A172 (cell line): ENCODE data around the gene MORC2. TPM values are rescaled to one million over a fixed set of nuclear protein-coding genes. Genes with fewer than 3 reads are reported as not detected.

Source experiments
- total RNA-seq: library from RNA; depleted of rRNA; stranded (reverse); fragments of >200 nt; shearing (Covaris generic); gene quantifications from 2 replicates; pipeline ENCODE4 v1.2.3, GENCODE V29; 2014; rRNA removed

MORC2 gene
- total RNA-seq, 1 experiment from 2014 or later, result 11.8 TPM

Other genes with a start within 250 kb of the MORC2 start
- gene TUG1, start 491 bp upstream of the MORC2 start, total RNA-seq, result 42.4 and 44.8 TPM in 2 replicates
- 55.8 and 61.1 TPM in 2 replicates for gene SMTN, start 112.5 kb upstream of the MORC2 start, total RNA-seq
- gene SELENOM, start 138.8 kb upstream of the MORC2 start, total RNA-seq, result 128 and 162 TPM in 2 replicates
- gene INPP5J, start 154.2 kb upstream of the MORC2 start, total RNA-seq, result 0.33 and 1.3 TPM in 2 replicates
- gene PLA2G3, start 171.7 kb upstream of the MORC2 start, total RNA-seq, result not detected in 2 replicates
- gene RNF185, start 191.4 kb upstream of the MORC2 start, total RNA-seq, result 14.3 and 15.5 TPM in 2 replicates
- 23.5 and 25.2 TPM in 2 replicates for gene LIMK2, start 243.5 kb upstream of the MORC2 start, total RNA-seq